ENCODE results near the gene AVPR1B. TPM values are rescaled to one million over a fixed set of nuclear protein-coding genes. Genes with fewer than 3 reads are reported as not detected.
"Not testable (repeated sequence)": the region's sequence is repeated elsewhere in the genome, so short reads cannot be mapped to it uniquely, and the experiment has no call there.

Gene AVPR1B
- total RNA-seq, 4 donors from 2014 or later: not detected

DNA sequence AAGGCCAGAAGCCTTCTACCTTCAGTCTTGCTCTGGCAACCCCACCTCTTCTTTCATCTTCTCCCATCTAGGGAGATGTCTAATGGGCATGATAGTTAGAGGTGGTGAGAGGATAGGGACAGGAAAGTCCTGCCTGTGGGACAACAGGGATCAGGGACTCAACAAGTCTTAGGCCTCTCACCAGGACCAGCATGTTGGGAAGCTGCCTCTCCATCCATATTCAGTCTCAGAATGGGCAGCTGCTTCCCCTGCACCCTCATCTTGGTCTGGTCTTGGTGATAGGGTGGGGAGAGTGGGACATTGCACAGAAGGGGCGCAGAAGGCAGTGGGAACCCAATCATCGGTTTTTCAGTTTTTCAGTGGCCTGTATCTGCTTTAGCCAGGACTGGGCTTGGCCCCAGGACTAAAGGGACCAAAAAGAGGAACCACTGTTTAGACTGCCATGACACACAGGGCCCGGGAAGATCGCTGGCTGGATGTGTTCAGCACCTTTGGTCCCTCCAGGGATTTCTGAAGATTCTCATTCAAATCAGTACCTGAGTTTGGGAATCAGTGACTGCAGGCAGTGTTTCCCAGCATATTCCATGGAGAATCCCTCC is 51.5 kb downstream of the AVPR1B start:
- TF ChIP-seq, protein P1, sequence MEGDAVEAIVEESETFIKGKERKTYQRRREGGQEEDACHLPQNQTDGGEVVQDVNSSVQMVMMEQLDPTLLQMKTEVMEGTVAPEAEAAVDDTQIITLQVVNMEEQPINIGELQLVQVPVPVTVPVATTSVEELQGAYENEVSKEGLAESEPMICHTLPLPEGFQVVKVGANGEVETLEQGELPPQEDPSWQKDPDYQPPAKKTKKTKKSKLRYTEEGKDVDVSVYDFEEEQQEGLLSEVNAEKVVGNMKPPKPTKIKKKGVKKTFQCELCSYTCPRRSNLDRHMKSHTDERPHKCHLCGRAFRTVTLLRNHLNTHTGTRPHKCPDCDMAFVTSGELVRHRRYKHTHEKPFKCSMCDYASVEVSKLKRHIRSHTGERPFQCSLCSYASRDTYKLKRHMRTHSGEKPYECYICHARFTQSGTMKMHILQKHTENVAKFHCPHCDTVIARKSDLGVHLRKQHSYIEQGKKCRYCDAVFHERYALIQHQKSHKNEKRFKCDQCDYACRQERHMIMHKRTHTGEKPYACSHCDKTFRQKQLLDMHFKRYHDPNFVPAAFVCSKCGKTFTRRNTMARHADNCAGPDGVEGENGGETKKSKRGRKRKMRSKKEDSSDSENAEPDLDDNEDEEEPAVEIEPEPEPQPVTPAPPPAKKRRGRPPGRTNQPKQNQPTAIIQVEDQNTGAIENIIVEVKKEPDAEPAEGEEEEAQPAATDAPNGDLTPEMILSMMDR (IDR thresholded peaks at IDR 0.05): no peak
- DNase-seq (ENCODE audit: low spot score): no peak
- no peak for ATAC-seq (ENCODE audit: low FRiP score)

- DNase-seq (ENCODE audit: low spot score); ATAC-seq (ENCODE audit: low FRiP score): not testable (repeated sequence)
Measured at GRCh38 chr1:206064501-206064900, 52.7 kb downstream of the AVPR1B start.

DNA sequence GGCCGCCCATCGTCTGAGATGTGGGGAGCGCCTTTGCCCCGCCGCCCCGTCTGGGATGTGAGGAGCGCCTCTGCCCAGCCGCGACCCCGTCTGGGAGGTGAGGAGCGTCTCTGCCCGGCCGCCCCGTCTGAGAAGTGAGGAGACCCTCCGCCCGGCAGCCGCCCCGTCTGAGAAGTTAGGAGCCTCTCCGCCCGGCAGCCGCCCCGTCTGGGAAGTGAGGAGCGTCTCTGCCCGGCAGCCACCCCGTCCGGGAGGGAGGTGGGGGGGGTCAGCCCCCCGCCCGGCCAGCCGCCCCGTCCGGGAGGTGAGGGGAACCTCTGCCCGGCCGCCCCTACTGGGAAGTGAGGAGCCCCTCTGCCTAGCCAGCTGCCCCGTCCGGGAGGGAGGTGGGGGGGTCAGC is 53.2 kb downstream of the AVPR1B start:
- not testable (repeated sequence) for DNase-seq (ENCODE audit: low spot score); ATAC-seq (ENCODE audit: low FRiP score)

GRCh38 chr1:206062464-206062863 is 54.7 kb downstream of the AVPR1B start:
- ATAC-seq (ENCODE audit: low FRiP score): no peak
- DNase-seq (ENCODE audit: low spot score): no peak
- TF ChIP-seq, protein P1 (IDR thresholded peaks at IDR 0.05): no peak

DNA sequence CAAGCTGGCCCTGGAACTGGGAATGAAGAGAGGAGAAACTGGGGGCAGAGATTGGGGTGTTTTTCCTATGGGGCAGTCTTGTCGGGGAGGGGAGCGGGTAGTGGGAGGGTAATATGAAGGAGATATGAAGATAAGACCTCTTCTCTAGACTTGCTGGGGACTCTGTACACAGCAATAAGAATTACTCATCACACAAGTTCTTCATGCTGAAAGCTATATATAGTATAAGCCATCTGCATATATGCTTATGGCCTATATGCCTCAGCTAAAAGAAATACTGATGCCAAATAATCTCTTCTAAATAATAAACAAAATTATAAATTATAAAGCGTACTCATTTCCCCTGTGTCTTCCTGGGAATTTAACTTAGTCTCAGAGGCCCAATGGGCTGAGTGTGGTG is 56.3 kb downstream of the AVPR1B start:
- DNase-seq (ENCODE audit: low spot score) (no peak), ATAC-seq (ENCODE audit: low FRiP score) (no peak)
- TF ChIP-seq, protein P1 (IDR thresholded peaks at IDR 0.05): no peak

Small RNAs within 50 kb of the gene (small RNA-seq; reads per million reads assigned to genes)
- gene RF00271: not detected

Other genes with a start within 250 kb of the AVPR1B start
- gene SLC26A9, start 173.9 kb downstream of the AVPR1B start, total RNA-seq: under 1 TPM in 2 of 4 donors, not detected in 2; 0.24 to 0.37 TPM
- 10 to 100 TPM in 2 of 4 donors, 1 to 10 TPM in 2; 3.2 to 62.0 (median 16.6) TPM for gene RAB7B, start 114.0 kb downstream of the AVPR1B start, total RNA-seq
- gene CTSE, start 93.5 kb downstream of the AVPR1B start, total RNA-seq: not detected
- gene RHEX, start 64.2 kb downstream of the AVPR1B start, total RNA-seq: 1 to 10 TPM; 1.1 to 5.4 (median 1.8) TPM
- 1 to 10 TPM; 1.6 to 8.4 (median 3.7) TPM for gene FAM72A, start 85.5 kb upstream of the AVPR1B start, total RNA-seq
- 100 to 1,000 TPM in 1 of 4 donors, 10 to 100 TPM in 3; 55.8 to 118 (median 67.3) TPM for gene SRGAP2, start 86.2 kb upstream of the AVPR1B start, total RNA-seq

Measured in omental fat pad (tissue), 4 donors.